ENCODE measurements around the gene DTX3.
"Not testable (repeated sequence)": the region's sequence is repeated elsewhere in the genome, so short reads cannot be mapped to it uniquely, and the experiment has no call there.

DTX3 gene

GRCh38 chr12:57640175-57641042 is 35.8 kb downstream of the DTX3 start:
- H3K27me3 ChIP-seq (ENCODE audit: insufficient read depth, insufficient read length), result no peaks in the 10 kb centered on the region
- DNase-seq (ENCODE audit: low read depth, low spot score), result no peak
- H3K36me3 ChIP-seq (ENCODE audit: insufficient read depth, insufficient read length, low read length), result no peaks in the 10 kb centered on the region
- H3K4me3 ChIP-seq (ENCODE audit: insufficient read length, low read depth), result no peak overlapping the region
- no peak overlapping the region for H3K9ac ChIP-seq (ENCODE audit: insufficient read length, low read depth)
- peaks cover 2% of the 10 kb centered on the region for H3K4me1 ChIP-seq (ENCODE audit: insufficient read depth, insufficient read length)
- H3K9me3 ChIP-seq (ENCODE audit: insufficient read depth, low read length), result peaks cover 39% of the 10 kb centered on the region
- no peak for TF ChIP-seq YY1 (IDR thresholded peaks at IDR 0.05; ENCODE audit: insufficient read depth, insufficient read length)
- TF ChIP-seq ZNF274 (IDR thresholded peaks at IDR 0.05; ENCODE audit: low read depth, low read length), result no peak
- no peak for TF ChIP-seq SUZ12 (IDR thresholded peaks at IDR 0.05; ENCODE audit: extremely low read depth, insufficient read depth, insufficient read length)

DNA sequence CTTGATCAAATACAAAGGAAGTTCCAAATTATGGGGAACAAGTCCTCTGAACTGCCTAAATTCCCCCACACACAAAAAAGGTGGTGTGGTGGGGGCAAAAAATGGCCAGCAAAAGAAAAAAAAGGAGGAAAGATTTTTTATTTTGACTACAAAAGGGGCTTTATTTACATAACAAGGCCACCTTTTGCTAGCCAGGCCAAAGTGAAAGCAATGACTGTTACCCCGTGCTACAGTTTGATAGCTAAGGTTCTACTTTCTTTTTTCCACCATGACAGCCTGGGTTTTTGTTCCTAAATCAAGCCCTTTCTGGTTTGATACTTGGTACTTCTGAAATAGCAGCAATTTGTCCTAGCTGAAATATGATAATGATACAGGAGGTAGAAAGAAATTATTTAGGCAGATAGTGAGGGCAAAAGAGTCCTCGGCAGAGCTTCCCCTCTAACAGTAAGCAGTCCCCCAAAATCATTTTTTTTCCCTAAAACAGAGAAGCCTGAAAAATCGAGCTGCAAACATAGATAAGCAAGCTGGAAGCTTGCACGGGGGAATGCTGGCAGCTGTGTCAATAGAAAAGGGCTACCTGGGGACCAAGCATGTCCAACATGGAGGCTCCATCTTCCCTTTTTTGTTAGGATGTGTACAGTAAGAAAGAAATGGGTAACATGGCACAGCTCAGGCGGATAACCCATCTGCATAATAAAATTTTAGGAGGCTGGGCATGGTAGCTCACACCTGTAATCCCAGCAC is 37.2 kb downstream of the DTX3 start:
- no peak for TF ChIP-seq SUZ12 (IDR thresholded peaks at IDR 0.05; ENCODE audit: extremely low read depth, insufficient read depth, insufficient read length)
- Histone ChIP-seq H3K36me3 (ENCODE audit: insufficient read depth, insufficient read length, low read length) (no peaks in the 10 kb centered on the region), H3K4me1 (ENCODE audit: insufficient read depth, insufficient read length) (peaks cover 2% of the 10 kb centered on the region), H3K27me3 (ENCODE audit: insufficient read depth, insufficient read length) (no peaks in the 10 kb centered on the region), H3K9ac (ENCODE audit: insufficient read length, low read depth) (no peak overlapping the region), H3K4me3 (ENCODE audit: insufficient read length, low read depth) (no peak overlapping the region), H3K9me3 (ENCODE audit: insufficient read depth, low read length) (peaks cover 50% of the 10 kb centered on the region)
- DNase-seq (ENCODE audit: low read depth, low spot score), result no peak

- peaks cover 50% of the 10 kb centered on the region for H3K9me3 ChIP-seq (ENCODE audit: insufficient read depth, low read length)
- H3K27me3 ChIP-seq (ENCODE audit: insufficient read depth, insufficient read length); H3K9ac ChIP-seq (ENCODE audit: insufficient read length, low read depth); H3K4me3 ChIP-seq (ENCODE audit: insufficient read length, low read depth); H3K36me3 ChIP-seq (ENCODE audit: insufficient read depth, insufficient read length, low read length); H3K4me1 ChIP-seq (ENCODE audit: insufficient read depth, insufficient read length): not testable (repeated sequence)
- DNase-seq (ENCODE audit: low read depth, low spot score), result peak; percentile 55
These were observed 41.5 kb downstream of the DTX3 start for GRCh38 chr12:57645990-57646658.

DNA sequence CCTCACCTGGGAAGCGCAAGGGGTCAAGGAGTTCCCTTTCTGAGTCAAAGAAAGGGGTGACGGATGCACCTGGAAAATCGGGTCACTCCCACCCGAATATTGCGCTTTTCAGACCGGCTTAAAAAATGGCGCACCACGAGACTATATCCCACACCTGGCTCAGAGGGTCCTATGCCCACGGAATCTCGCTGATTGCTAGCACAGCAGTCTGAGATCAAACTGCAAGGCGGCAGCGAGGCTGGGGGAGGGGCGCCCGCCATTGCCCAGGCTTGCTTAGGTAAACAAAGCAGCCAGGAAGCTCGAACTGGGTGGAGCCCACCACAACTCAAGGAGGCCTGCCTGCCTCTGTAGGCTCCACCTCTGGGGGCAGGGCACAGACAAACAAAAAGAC is 42.0 kb downstream of the DTX3 start:
- H3K36me3 ChIP-seq (ENCODE audit: insufficient read depth, insufficient read length, low read length); DNase-seq (ENCODE audit: low read depth, low spot score); H3K9ac ChIP-seq (ENCODE audit: insufficient read length, low read depth); H3K27me3 ChIP-seq (ENCODE audit: insufficient read depth, insufficient read length); H3K4me3 ChIP-seq (ENCODE audit: insufficient read length, low read depth); H3K4me1 ChIP-seq (ENCODE audit: insufficient read depth, insufficient read length): not testable (repeated sequence)
- peaks cover 45% of the 10 kb centered on the region for H3K9me3 ChIP-seq (ENCODE audit: insufficient read depth, low read length)

DNA sequence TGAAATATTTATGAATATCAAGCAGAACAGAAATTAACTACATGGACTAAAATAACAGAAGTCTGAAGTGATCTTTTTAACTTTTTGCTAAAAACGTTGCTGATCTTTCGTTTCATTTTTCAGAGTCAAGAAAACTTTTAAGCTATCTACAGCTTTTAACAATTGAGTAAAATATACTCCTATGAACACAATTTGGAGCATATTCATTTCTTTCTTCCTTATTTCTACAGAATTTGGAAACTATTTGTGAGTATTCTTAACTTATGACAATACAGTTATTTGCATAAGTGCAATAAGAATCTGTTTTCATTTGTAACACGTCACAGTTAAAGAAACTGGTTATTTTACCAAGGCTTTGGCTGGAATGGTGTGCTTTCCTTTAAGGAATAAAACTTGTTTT is 49.4 kb downstream of the DTX3 start:
- DNase-seq (ENCODE audit: low read depth, low spot score), result no peak
- no peak overlapping the region for H3K4me3 ChIP-seq (ENCODE audit: insufficient read length, low read depth)
- peaks cover 22% of the 10 kb centered on the region; the same call in 1 of the 2 replicates for H3K9me3 ChIP-seq (ENCODE audit: insufficient read depth, low read length)
- no peak overlapping the region for H3K9ac ChIP-seq (ENCODE audit: insufficient read length, low read depth)
- no peaks in the 10 kb centered on the region for H3K4me1 ChIP-seq (ENCODE audit: insufficient read depth, insufficient read length)
- H3K36me3 ChIP-seq (ENCODE audit: insufficient read depth, insufficient read length, low read length), result no peaks in the 10 kb centered on the region
- TF ChIP-seq SUZ12 (IDR thresholded peaks at IDR 0.05; ENCODE audit: extremely low read depth, insufficient read depth, insufficient read length), result no peak
- no peak for TF ChIP-seq YY1 (IDR thresholded peaks at IDR 0.05; ENCODE audit: insufficient read depth, insufficient read length)
- TF ChIP-seq ZNF274 (IDR thresholded peaks at IDR 0.05; ENCODE audit: low read depth, low read length), result no peak
- H3K27me3 ChIP-seq (ENCODE audit: insufficient read depth, insufficient read length), result no peaks in the 10 kb centered on the region

DNA sequence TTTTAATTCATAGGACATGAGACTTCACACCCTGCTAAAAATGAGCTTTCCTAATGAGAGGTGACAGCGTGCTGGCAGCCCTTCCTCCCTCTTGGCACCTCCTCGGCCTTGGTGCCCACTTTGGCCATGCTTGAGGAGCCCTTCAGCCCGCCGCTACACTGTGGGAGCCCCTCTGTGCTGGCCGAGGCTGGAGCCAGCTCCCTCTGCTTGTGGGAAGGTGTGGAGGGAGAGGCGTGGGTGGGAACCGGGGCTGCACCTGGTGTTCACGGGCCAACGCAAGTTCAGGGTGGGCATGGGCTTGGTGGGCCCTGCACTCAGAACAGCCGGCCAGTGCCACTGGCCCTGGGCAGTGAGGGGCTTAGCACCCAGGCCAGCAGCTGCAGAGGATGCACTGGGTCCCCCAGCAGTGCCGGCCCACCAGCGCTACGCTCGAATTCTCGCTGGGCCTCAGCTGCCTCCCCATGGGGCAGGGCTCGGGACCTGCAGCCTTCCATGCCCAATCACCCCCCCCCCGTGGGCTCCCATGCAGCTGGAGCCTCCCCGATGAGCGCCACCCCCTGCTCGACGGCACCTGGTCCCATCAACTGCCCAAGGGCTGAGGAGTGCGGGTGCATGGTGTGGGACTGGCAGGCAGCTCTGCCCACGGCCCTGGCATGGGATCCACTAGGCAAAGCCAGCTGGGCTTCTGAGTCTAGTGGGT is 51.1 kb downstream of the DTX3 start:
- TF ChIP-seq ZNF274 (IDR thresholded peaks at IDR 0.05; ENCODE audit: low read depth, low read length), result no peak
- no peak for TF ChIP-seq SUZ12 (IDR thresholded peaks at IDR 0.05; ENCODE audit: extremely low read depth, insufficient read depth, insufficient read length)
- no peak for TF ChIP-seq YY1 (IDR thresholded peaks at IDR 0.05; ENCODE audit: insufficient read depth, insufficient read length)
- no peak overlapping the region for H3K9ac ChIP-seq (ENCODE audit: insufficient read length, low read depth)
- no peaks in the 10 kb centered on the region for H3K27me3 ChIP-seq (ENCODE audit: insufficient read depth, insufficient read length)
- H3K36me3 ChIP-seq (ENCODE audit: insufficient read depth, insufficient read length, low read length), result no peaks in the 10 kb centered on the region
- H3K9me3 ChIP-seq (ENCODE audit: insufficient read depth, low read length), result peaks cover 36% of the 10 kb centered on the region
- H3K4me1 ChIP-seq (ENCODE audit: insufficient read depth, insufficient read length), result no peaks in the 10 kb centered on the region
- H3K4me3 ChIP-seq (ENCODE audit: insufficient read length, low read depth), result no peak overlapping the region
- no peak for DNase-seq (ENCODE audit: low read depth, low spot score)

- H3K36me3 ChIP-seq (ENCODE audit: insufficient read depth, insufficient read length, low read length); DNase-seq (ENCODE audit: low read depth, low spot score); H3K9ac ChIP-seq (ENCODE audit: insufficient read length, low read depth); H3K4me3 ChIP-seq (ENCODE audit: insufficient read length, low read depth); H3K27me3 ChIP-seq (ENCODE audit: insufficient read depth, insufficient read length); H3K4me1 ChIP-seq (ENCODE audit: insufficient read depth, insufficient read length): not testable (repeated sequence)
- peaks cover 43% of the 10 kb centered on the region for H3K9me3 ChIP-seq (ENCODE audit: insufficient read depth, low read length)
These were observed 51.8 kb downstream of the DTX3 start for GRCh38 chr12:57656408-57656807.
